Gastroesophageal sphincter (tissue), 3 donors: ENCODE measurements around the gene FUNDC1.

ENCODE experiments used
- EP300 ChIP-seq: sonication (generic); formaldehyde crosslinking; IDR thresholded peaks from one replicate; pipeline ENCODE4 v1.6.1; 2017; ENCODE audit warnings: antibody characterized with exemption, mild to moderate bottlenecking
- TF ChIP-seq, protein P1 (sequence below), 4 experiments: fragments of 200-600 bp in 2 of 4; fragments of 450-650 bp in 2 of 4; sonication (generic) in 1 of 4; IDR thresholded peaks; one replicate each; pipeline ENCODE4 v1.5.1; 2017 to 2019; ENCODE audit warnings: antibody characterized with exemption in 4 of 4, mild to moderate bottlenecking in 2 of 4, moderate library complexity in 2 of 4

GRCh38 chrX:44506678-44507077 is 36.0 kb downstream of the FUNDC1 start:
- TF ChIP-seq, protein P1, sequence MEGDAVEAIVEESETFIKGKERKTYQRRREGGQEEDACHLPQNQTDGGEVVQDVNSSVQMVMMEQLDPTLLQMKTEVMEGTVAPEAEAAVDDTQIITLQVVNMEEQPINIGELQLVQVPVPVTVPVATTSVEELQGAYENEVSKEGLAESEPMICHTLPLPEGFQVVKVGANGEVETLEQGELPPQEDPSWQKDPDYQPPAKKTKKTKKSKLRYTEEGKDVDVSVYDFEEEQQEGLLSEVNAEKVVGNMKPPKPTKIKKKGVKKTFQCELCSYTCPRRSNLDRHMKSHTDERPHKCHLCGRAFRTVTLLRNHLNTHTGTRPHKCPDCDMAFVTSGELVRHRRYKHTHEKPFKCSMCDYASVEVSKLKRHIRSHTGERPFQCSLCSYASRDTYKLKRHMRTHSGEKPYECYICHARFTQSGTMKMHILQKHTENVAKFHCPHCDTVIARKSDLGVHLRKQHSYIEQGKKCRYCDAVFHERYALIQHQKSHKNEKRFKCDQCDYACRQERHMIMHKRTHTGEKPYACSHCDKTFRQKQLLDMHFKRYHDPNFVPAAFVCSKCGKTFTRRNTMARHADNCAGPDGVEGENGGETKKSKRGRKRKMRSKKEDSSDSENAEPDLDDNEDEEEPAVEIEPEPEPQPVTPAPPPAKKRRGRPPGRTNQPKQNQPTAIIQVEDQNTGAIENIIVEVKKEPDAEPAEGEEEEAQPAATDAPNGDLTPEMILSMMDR (IDR thresholded peaks at IDR 0.05): no peak
- no peak for TF ChIP-seq EP300
